SK-N-SH (cell line): ENCODE measurements around the gene USP15. TPM values are rescaled to one million over a fixed set of nuclear protein-coding genes. Genes with fewer than 3 reads are reported as not detected.

ENCODE experiments used
- CTCF ChIA-PET: fragments of 300-600, 350-600 bp; formaldehyde crosslinking; extraction: SDS; loops from one replicate; lab custom pipeline; 2021; lab: Yijun Ruan, JAX
- POLR2A ChIA-PET: fragments of 350-600 bp; sonication (Branson Sonifier 250); formaldehyde crosslinking; extraction: SDS; loops from one replicate; lab custom pipeline; 2020; ENCODE audit warnings: antibody characterized with exemption, inconsistent platforms; lab: Yijun Ruan, JAX
- DNase-seq: peaks from one replicate; pipeline ENCODE4 v3.0.0; 2012
- H2AFZ ChIP-seq: fragments of 200-600 bp; sonication (generic); 2 replicates; pipeline ENCODE4 v1.8.1; 2016; ENCODE audit warnings: antibody characterized with exemption, mild to moderate bottlenecking, low read depth
- H3F3A ChIP-seq: fragments of 200-600 bp; sonication (generic); replicated peaks from 2 replicates; pipeline ENCODE3; 2016; ENCODE audit warnings: antibody characterized with exemption, mild to moderate bottlenecking; ENCODE audit not compliant: insufficient read depth
- H3K27ac ChIP-seq, 2 experiments: fragments of 200-500 bp in 1 of 2; fragments of 200-600 bp in 1 of 2; sonication (Bioruptor generic) in 1 of 2; sonication (generic), shearing (Covaris generic) in 1 of 2; 2 replicates each; pipeline versions ENCODE4 v1.5.1 to v1.6.1; 2014 to 2016; ENCODE audit warnings: low read depth in 2 of 2, inconsistent platforms in 1 of 2, low read length in 1 of 2, mild to moderate bottlenecking in 1 of 2, mixed read lengths in 1 of 2
- H3K27me3 ChIP-seq: fragments of 200-600 bp; sonication (generic), shearing (Covaris generic); 2 replicates; pipeline ENCODE4 v1.6.1; 2016; ENCODE audit warnings: mixed run types; ENCODE audit not compliant: insufficient read depth
- H3K36me3 ChIP-seq, 2 experiments: fragments of 200-500 bp in 1 of 2; fragments of 200-600 bp in 1 of 2; sonication (Bioruptor generic) in 1 of 2; sonication (generic) in 1 of 2; replicated peaks in 1 of 2; 2 replicates each; pipeline versions ENCODE3 to v1.5.1; 2014 to 2016; ENCODE audit warnings: low read length in 1 of 2, mild to moderate bottlenecking in 1 of 2; ENCODE audit not compliant: insufficient read depth in 2 of 2, control insufficient read depth in 1 of 2
- H3K4me1 ChIP-seq, 2 experiments: fragments of 200-500 bp in 1 of 2; fragments of 200-600 bp in 1 of 2; sonication (Bioruptor generic) in 1 of 2; sonication (generic), shearing (Covaris generic) in 1 of 2; 2 replicates each; pipeline versions ENCODE4 v1.5.1 to v1.6.1; 2014 to 2016; ENCODE audit warnings: low read depth in 1 of 2, low read length in 1 of 2, mixed run types in 1 of 2; ENCODE audit not compliant: insufficient read depth in 2 of 2, control insufficient read depth in 1 of 2
- H3K4me2 ChIP-seq: fragments of 200-600 bp; sonication (generic), shearing (Covaris generic); 2 replicates; pipeline ENCODE4 v1.6.1; 2017; ENCODE audit warnings: mixed run types
- H3K4me3 ChIP-seq, 2 experiments: fragments of 200-500 bp in 1 of 2; fragments of 200-600 bp in 1 of 2; sonication (Bioruptor generic) in 1 of 2; sonication (generic), shearing (Covaris generic) in 1 of 2; 2 replicates each; pipeline versions ENCODE4 v1.5.1 to v1.8.1; 2014 to 2016; ENCODE audit warnings: low read depth in 2 of 2, inconsistent platforms in 1 of 2, low read length in 1 of 2, mild to moderate bottlenecking in 1 of 2, mixed read lengths in 1 of 2, moderate library complexity in 1 of 2
- H3K79me2 ChIP-seq: fragments of 200-600 bp; sonication (generic); 2 replicates; pipeline ENCODE4 v1.8.1; 2017; ENCODE audit warnings: mild to moderate bottlenecking; ENCODE audit not compliant: insufficient read depth
- H3K9ac ChIP-seq: fragments of 200-600 bp; sonication (generic); 2 replicates; pipeline ENCODE4 v1.6.1; 2017; ENCODE audit warnings: mixed run types
- H3K9me2 ChIP-seq: fragments of 200-600 bp; sonication (generic); 2 replicates; pipeline ENCODE4 v1.6.1; 2017; ENCODE audit warnings: mixed run types
- H3K9me3 ChIP-seq: fragments of 200-600 bp; sonication (generic); 2 replicates; pipeline ENCODE4 v1.6.1; 2017; ENCODE audit warnings: mixed run types, mild to moderate bottlenecking, moderate library complexity
- H4K20me1 ChIP-seq: fragments of 200-600 bp; sonication (generic); 2 replicates; pipeline ENCODE4 v1.6.1; 2017; ENCODE audit warnings: mild to moderate bottlenecking, mixed run types; ENCODE audit not compliant: insufficient read depth
- CHD2 ChIP-seq: fragments of 150-350 bp; IDR thresholded peaks from 2 replicates; pipeline ENCODE4 v1.6.1; 2018; ENCODE audit warnings: low read length; ENCODE audit not compliant: partially characterized antibody
- CTCF ChIP-seq: fragments of 200-600 bp; sonication (generic); IDR thresholded peaks from 2 replicates; pipeline ENCODE4 v1.6.1; 2017; ENCODE audit warnings: antibody characterized with exemption, mild to moderate bottlenecking, moderate library complexity
- ELF1 ChIP-seq: IDR thresholded peaks from 2 replicates; pipeline ENCODE4 v1.4.0; 2012
- EP300 ChIP-seq, 2 experiments: IDR thresholded peaks; 2 replicates each; pipeline versions ENCODE4 v1.4.0 to v1.6.1; 2012; ENCODE audit warnings: borderline replicate concordance in 1 of 2, low read depth in 1 of 2, low read length in 1 of 2
- EZH2phosphoT487 ChIP-seq: fragments of 200-600 bp; sonication (generic); IDR thresholded peaks from 2 replicates; pipeline ENCODE4 v1.6.1; 2017; ENCODE audit warnings: low read depth, mixed run types, mild to moderate bottlenecking, antibody characterized with exemption, moderate library complexity, borderline replicate concordance
- FOSL2 ChIP-seq: IDR thresholded peaks from 2 replicates; pipeline ENCODE4 v1.4.0; 2012; ENCODE audit warnings: low read depth, mild to moderate bottlenecking, moderate library complexity, borderline replicate concordance
- FOXJ3 ChIP-seq: sonication (generic); formaldehyde crosslinking; IDR thresholded peaks from 2 replicates; pipeline ENCODE4 v1.5.1; 2020; ENCODE audit warnings: mild to moderate bottlenecking, missing genetic modification reagents
- GABPA ChIP-seq: IDR thresholded peaks from 2 replicates; pipeline ENCODE4 v1.4.0; 2012; ENCODE audit warnings: low read depth, mild to moderate bottlenecking
- GATA2 ChIP-seq: sonication (generic); formaldehyde crosslinking; IDR thresholded peaks from 2 replicates; pipeline ENCODE4 v1.5.0; 2020; ENCODE audit warnings: mild to moderate bottlenecking, missing genetic modification reagents
- JUND ChIP-seq: IDR thresholded peaks from 2 replicates; pipeline ENCODE4 v1.4.0; 2012
- MEF2A ChIP-seq: IDR thresholded peaks from 2 replicates; pipeline ENCODE4 v1.4.0; 2012; ENCODE audit warnings: low read depth, borderline replicate concordance
- MXI1 ChIP-seq: IDR thresholded peaks from 2 replicates; pipeline ENCODE4 v1.6.1; 2012; ENCODE audit warnings: mild to moderate bottlenecking, low read depth, low read length, improper control_type of control experiment
- NFIC ChIP-seq: IDR thresholded peaks from 2 replicates; pipeline ENCODE4 v1.4.0; 2012; ENCODE audit warnings: borderline replicate concordance
- PBX3 ChIP-seq: IDR thresholded peaks from 2 replicates; pipeline ENCODE4; 2012
- POLR2AphosphoS5 ChIP-seq: IDR thresholded peaks from 2 replicates; pipeline ENCODE4 v1.6.1; 2012; ENCODE audit warnings: low read depth, low read length
- RAD21 ChIP-seq: IDR thresholded peaks from 2 replicates; pipeline ENCODE4 v1.6.1; 2012; ENCODE audit warnings: mild to moderate bottlenecking, low read length
- RCOR1 ChIP-seq: fragments of 150-350 bp; IDR thresholded peaks from 2 replicates; pipeline ENCODE4 v1.6.1; 2017; ENCODE audit warnings: antibody characterized with exemption, low read length
- RFX5 ChIP-seq: IDR thresholded peaks from 2 replicates; pipeline ENCODE4 v1.6.1; 2012; ENCODE audit warnings: mild to moderate bottlenecking, improper control_type of control experiment, low read length
- TCF12 ChIP-seq: IDR thresholded peaks from 2 replicates; pipeline ENCODE4 v1.4.0; 2012
- TEAD4 ChIP-seq: IDR thresholded peaks from 2 replicates; pipeline ENCODE4 v1.4.0; 2012; ENCODE audit warnings: mild to moderate bottlenecking, borderline replicate concordance; ENCODE audit not compliant: insufficient read depth
- USF1 ChIP-seq: IDR thresholded peaks from 2 replicates; pipeline ENCODE4 v1.4.0; 2012; ENCODE audit warnings: low read depth, borderline replicate concordance
- USF2 ChIP-seq: fragments of 150-350 bp; IDR thresholded peaks from 2 replicates; pipeline ENCODE4 v1.6.1; 2017; ENCODE audit warnings: antibody characterized with exemption, low read length, low read depth, borderline replicate concordance
- ZBTB33 ChIP-seq: IDR thresholded peaks from 2 replicates; pipeline ENCODE4 v1.4.0; 2012; ENCODE audit warnings: low read depth, borderline replicate concordance
- WGBS: methylation state at CpG from one replicate; pipeline ENCODE4 v1.1.6; 2017; ENCODE audit warnings: low lambda C conversion rate; 5-methylcytosine and 5-hydroxymethylcytosine counted together
- polyA plus RNA-seq, 3 experiments: library from polyadenylated mRNA; depleted of rRNA; stranded (reverse); fragments of >200 nt; gene quantifications; 2 replicates each; pipeline ENCODE4 v1.2.3, GENCODE V29; 2012

The USP15 gene
- polyA plus RNA-seq, 1 of the 3 experiments (the other 2 are of a cell fraction) = 13.2 TPM

GRCh38 chr12:62210422-62210821, 49.8 kb upstream of the USP15 start (continued):
- TF ChIP-seq PBX3 = no peak
- no peak for TF ChIP-seq USF2
- no peak for TF ChIP-seq EP300 (IDR thresholded peaks at IDR 0.05; ENCODE audit: borderline replicate concordance in 1 of 2, low read depth in 1 of 2, low read length in 1 of 2)
- TF ChIP-seq CTCF = peak; percentile 84
- TF ChIP-seq GATA2 (CRISPR knock-in tag) = no peak
- TF ChIP-seq ELF1 = no peak
- no peak for TF ChIP-seq NFIC
- TF ChIP-seq MEF2A = no peak
- no peak for TF ChIP-seq USF1
- peak; percentile 53 for TF ChIP-seq RAD21
- no peak for TF ChIP-seq FOXJ3 (CRISPR knock-in tag)
- TF ChIP-seq CHD2 = no peak
- TF ChIP-seq JUND = no peak
- TF ChIP-seq ZBTB33 = no peak

GRCh38 chr12:62211510-62211909, 48.7 kb upstream of the USP15 start:
- H3K4me3 ChIP-seq = no peak overlapping the region
- H4K20me1 ChIP-seq = no peaks in the 10 kb centered on the region
- H3F3A ChIP-seq = no peaks in the 10 kb centered on the region
- no peaks in the 10 kb centered on the region; the same call in 1 of the 2 replicates for H3K27me3 ChIP-seq
- CTCF ChIA-PET = interaction anchor here (1.2 to 4.3 kb wide), 6 partner anchors 9 to 30 kb away, joined by 3 to 38 read pairs (median 15); a partner anchor contains a TSS
- DNase-seq = no peak
- POLR2A ChIA-PET = no interaction called here
- H3K79me2 ChIP-seq = no peaks in the 10 kb centered on the region
- H3K4me2 ChIP-seq = no peak overlapping the region
- H3K9ac ChIP-seq = no peak overlapping the region
- no peak overlapping the region for H3K27ac ChIP-seq
- no peaks in the 10 kb centered on the region for H3K9me2 ChIP-seq
- H3K9me3 ChIP-seq = no peaks in the 10 kb centered on the region
- H3K36me3 ChIP-seq = no peaks in the 10 kb centered on the region
- no peaks in the 10 kb centered on the region for H3K4me1 ChIP-seq
- no peak overlapping the region for H2AFZ ChIP-seq
- 55% methylated on average over 4 of the region's 4 CpGs for WGBS
- TF ChIP-seq TCF12 (no peak), MXI1 (no peak), FOSL2 (no peak), EZH2phosphoT487 (no peak), RCOR1 (no peak), RFX5 (no peak), USF2 (no peak), ELF1 (no peak), POLR2AphosphoS5 (no peak), CHD2 (no peak), TEAD4 (no peak), GABPA (no peak)
